Endothelial cell of umbilical vein (primary cell): Measurements from ENCODE around the gene ERGIC2. TPM values are rescaled to one million over a fixed set of nuclear protein-coding genes. Genes with fewer than 3 reads are reported as not detected.

Experiments used
- BruUV-seq: library from RNA; stranded (reverse); fragments of 400-500 nt; replicated peaks from 2 replicates; lab custom pipeline; 2021; lab: Mats Ljungman, UMichigan
- CTCF ChIA-PET: fragments of 300-600, 350-600 bp; sonication (Branson Sonifier 250); formaldehyde crosslinking; loops from one replicate; lab custom pipeline; 2021; ENCODE audit warnings: antibody characterized with exemption, inconsistent platforms; lab: Charles Lee
- POLR2A ChIA-PET: fragments of 300-600, 350-600 bp; sonication (Branson Sonifier 250); formaldehyde crosslinking; loops from one replicate; lab custom pipeline; 2021; ENCODE audit warnings: antibody characterized with exemption, inconsistent platforms; lab: Charles Lee
- DNase-seq: peaks from one replicate; pipeline ENCODE4 v3.0.0-alpha.2; 2011; ENCODE audit warnings: low read depth, low spot score
- FAIRE-seq: peaks from 2 replicates; lab custom pipeline; 2011; peaks lifted over from hg19 to GRCh38; lab: Jason Lieb, UNC
- H2AFZ ChIP-seq: 2 replicates; pipeline ENCODE4 v1.6.0; 2012; ENCODE audit warnings: low read depth, low read length, control low read depth, inconsistent platforms
- H3K27ac ChIP-seq: 2 replicates; pipeline ENCODE4 v1.5.1; 2011; ENCODE audit warnings: low read depth, mild to moderate bottlenecking, control low read depth, low read length, moderate library complexity; ENCODE audit not compliant: insufficient read depth
- H3K27me3 ChIP-seq, 2 experiments: 2 replicates each; pipeline versions ENCODE4 v1.6.0 to v1.6.1; 2011; ENCODE audit warnings: low read length in 2 of 2, mixed read lengths in 1 of 2; ENCODE audit not compliant: control insufficient read depth in 2 of 2, insufficient read depth in 2 of 2
- H3K36me3 ChIP-seq, 2 experiments: 2 replicates in 1 of 2; 3 replicates in 1 of 2; pipeline ENCODE4 v1.5.1; 2011; ENCODE audit warnings: low read length in 2 of 2, mild to moderate bottlenecking in 1 of 2, moderate library complexity in 1 of 2; ENCODE audit not compliant: control insufficient read depth in 2 of 2, insufficient read depth in 2 of 2; ENCODE audit errors: extremely low read depth in 1 of 2
- H3K4me1 ChIP-seq: 3 replicates; pipeline ENCODE4 v1.5.1; 2011; ENCODE audit warnings: mild to moderate bottlenecking, low read length; ENCODE audit not compliant: control insufficient read depth, insufficient read depth; ENCODE audit errors: extremely low read depth
- H3K4me2 ChIP-seq: 2 replicates; pipeline ENCODE4 v1.6.1; 2011; ENCODE audit warnings: low read length, control low read depth, mixed read lengths; ENCODE audit not compliant: insufficient read depth
- H3K4me3 ChIP-seq, 3 experiments: fragments of 200-600 bp in 1 of 3; sonication (generic), shearing (Covaris generic) in 1 of 3; replicated peaks in 1 of 3; 2 replicates each; pipeline ENCODE4 v1.5.1; 2011 to 2016; ENCODE audit warnings: control low read depth in 3 of 3, low read length in 3 of 3, mild to moderate bottlenecking in 2 of 3, inconsistent platforms in 1 of 3, low read depth in 1 of 3, moderate library complexity in 1 of 3; ENCODE audit not compliant: insufficient read depth in 1 of 3
- H3K79me2 ChIP-seq: 2 replicates; pipeline ENCODE4 v1.6.0; 2012; ENCODE audit warnings: low read length, inconsistent platforms; ENCODE audit not compliant: control insufficient read depth, insufficient read depth
- H3K9ac ChIP-seq: replicated peaks from 2 replicates; pipeline ENCODE3; 2011; ENCODE audit warnings: low read length, control low read depth; ENCODE audit not compliant: insufficient read depth; ENCODE audit errors: extremely low read depth
- H3K9me1 ChIP-seq: replicated peaks from 3 replicates; pipeline ENCODE4 v1.6.0; 2011; ENCODE audit warnings: mild to moderate bottlenecking, low read length; ENCODE audit not compliant: control insufficient read depth, insufficient read depth; ENCODE audit errors: extremely low read depth
- H3K9me3 ChIP-seq: replicated peaks from 2 replicates; pipeline ENCODE4 v1.5.1; 2012; ENCODE audit warnings: low read length, inconsistent platforms; ENCODE audit not compliant: control insufficient read depth, insufficient read depth
- H4K20me1 ChIP-seq: replicated peaks from 2 replicates; pipeline ENCODE3; 2011; ENCODE audit warnings: mild to moderate bottlenecking, low read length; ENCODE audit not compliant: control insufficient read depth, insufficient read depth; ENCODE audit errors: extremely low read depth
- CTCF ChIP-seq, 2 donors: IDR thresholded peaks; 1 replicate in 1 of 2; 2 replicates in 1 of 2; pipeline ENCODE4 v1.5.1; 2011; ENCODE audit warnings: low read length in 2 of 2, mild to moderate bottlenecking in 2 of 2, moderate library complexity in 2 of 2, control low read depth in 1 of 2, inconsistent platforms in 1 of 2, low read depth in 1 of 2; ENCODE audit not compliant: insufficient read depth in 1 of 2; ENCODE audit errors: extremely low read depth in 1 of 2
- EZH2 ChIP-seq: IDR thresholded peaks from 2 replicates; pipeline ENCODE4 v1.6.1; 2012; ENCODE audit warnings: borderline replicate concordance, low read depth, mild to moderate bottlenecking, moderate library complexity, low read length, inconsistent platforms; ENCODE audit not compliant: severe bottlenecking
- FOS ChIP-seq: IDR thresholded peaks from 2 replicates; pipeline ENCODE4 v1.6.1; 2011; ENCODE audit warnings: mild to moderate bottlenecking, low read length, moderate library complexity, borderline replicate concordance; ENCODE audit not compliant: insufficient read depth
- GATA2 ChIP-seq: IDR thresholded peaks from 2 replicates; pipeline ENCODE4 v1.7.0; 2011; ENCODE audit warnings: low read depth, mild to moderate bottlenecking, moderate library complexity, mixed read lengths, low read length; ENCODE audit not compliant: insufficient read length, insufficient read depth
- JUN ChIP-seq: IDR thresholded peaks from 2 replicates; pipeline ENCODE4 v1.6.1; 2011; ENCODE audit warnings: borderline replicate concordance, low read depth; ENCODE audit not compliant: insufficient read length, insufficient read depth
- MAX ChIP-seq: IDR thresholded peaks from 2 replicates; pipeline ENCODE4 v1.6.1; 2011; ENCODE audit not compliant: insufficient read depth, insufficient read length
- MYC ChIP-seq: IDR thresholded peaks from one replicate; pipeline ENCODE4 v1.6.1; 2011; ENCODE audit warnings: mild to moderate bottlenecking, low read depth, low read length
- POLR2A ChIP-seq: IDR thresholded peaks from 2 replicates; pipeline ENCODE4 v1.6.1; 2012; ENCODE audit warnings: low read depth, mild to moderate bottlenecking, control low read depth, low read length
- POLR2AphosphoS5 ChIP-seq: IDR thresholded peaks from 2 replicates; pipeline ENCODE4 v1.6.1; 2012; ENCODE audit warnings: low read depth, mild to moderate bottlenecking, control low read depth, low read length, moderate library complexity; ENCODE audit not compliant: insufficient read depth
- dilution Hi-C: fragments of 300-500 bp; cut with MboI; formaldehyde crosslinking; loops from one replicate; pipeline ENCODE4 v1.15.0; 2019; ENCODE audit warnings: low sequenced_read_pairs; ENCODE audit not compliant: extremely low pct_ligation_motif_present
- intact Hi-C: fragments of 100-400 bp; cut with micrococcal nuclease; formaldehyde crosslinking; loops from one replicate; pipeline ENCODE4 v1.10.0; 2022
- polyA plus RNA-seq, 4 experiments: library from polyadenylated mRNA; depleted of rRNA in 3 of 4; stranded (reverse) in 3 of 4; unstranded in 1 of 4; fragments of >200 nt; gene quantifications; 2 replicates each; pipeline versions ENCODE4 v1.2.1 to v1.2.3, GENCODE V29; 2011 to 2012; ENCODE audit warnings: missing spikeins in 1 of 4
- total RNA-seq: library from RNA; stranded (reverse); gene quantifications from 2 replicates; pipeline ENCODE4 v1.2.3, GENCODE V29; 2021

Gene ERGIC2
- total and polyA plus RNA-seq, 2 donors (not counting 3 experiments of a cell fraction or from before 2014, with no cell fraction given): 20.3 to 60.6 TPM

- no peak for FAIRE-seq
- TF ChIP-seq POLR2A (no peak), FOS (no peak), MAX (no peak), EZH2 (no peak), CTCF (IDR thresholded peaks at IDR 0.05; ENCODE audit: extremely low read depth in 1 of 2, insufficient read depth in 1 of 2, low read depth in 1 of 2, low read length in 2 of 2) (no peak), MYC (no peak), JUN (no peak), POLR2AphosphoS5 (no peak), GATA2 (no peak)
- Histone ChIP-seq H3K4me2 (no peak overlapping the region), H3K36me3 (peaks cover 0 to 4% of the 10 kb centered on the region in 2 experiments), H3K9me3 (no peaks in the 10 kb centered on the region), H4K20me1 (no peaks in the 10 kb centered on the region), H3K9me1 (no peaks in the 10 kb centered on the region), H3K4me1 (no peaks in the 10 kb centered on the region), H3K9ac (no peak overlapping the region), H3K4me3 (no peak overlapping the region), H3K79me2 (no peaks in the 10 kb centered on the region), H3K27ac (no peak overlapping the region), H3K27me3 (no peaks in the 10 kb centered on the region), H2AFZ (no peak overlapping the region)
- intact Hi-C loops: loop anchor here (10.0 kb wide), 1 partner anchor 209 kb away; no protein-coding TSS in a partner anchor
- dilution Hi-C loops: no loop called here
- ChIA-PET CTCF (interaction anchor here (1.6 to 1.8 kb wide), 2 partner anchors 12 to 233 kb away, joined by 4 to 5 read pairs; no protein-coding TSS in a partner anchor), POLR2A (no interaction called here)
- no peak for DNase-seq
- BruUV-seq: no TSS peak
Measured at GRCh38 chr12:29306266-29306665, 74.7 kb downstream of the ERGIC2 start.
